ENCODE results near the gene LRRC15. TPM values are rescaled to one million over a fixed set of nuclear protein-coding genes. Genes with fewer than 3 reads are reported as not detected.

The LRRC15 gene
- total and polyA plus RNA-seq, 2 donors from 2014 or later = 0.09 to 0.63 TPM

DNA sequence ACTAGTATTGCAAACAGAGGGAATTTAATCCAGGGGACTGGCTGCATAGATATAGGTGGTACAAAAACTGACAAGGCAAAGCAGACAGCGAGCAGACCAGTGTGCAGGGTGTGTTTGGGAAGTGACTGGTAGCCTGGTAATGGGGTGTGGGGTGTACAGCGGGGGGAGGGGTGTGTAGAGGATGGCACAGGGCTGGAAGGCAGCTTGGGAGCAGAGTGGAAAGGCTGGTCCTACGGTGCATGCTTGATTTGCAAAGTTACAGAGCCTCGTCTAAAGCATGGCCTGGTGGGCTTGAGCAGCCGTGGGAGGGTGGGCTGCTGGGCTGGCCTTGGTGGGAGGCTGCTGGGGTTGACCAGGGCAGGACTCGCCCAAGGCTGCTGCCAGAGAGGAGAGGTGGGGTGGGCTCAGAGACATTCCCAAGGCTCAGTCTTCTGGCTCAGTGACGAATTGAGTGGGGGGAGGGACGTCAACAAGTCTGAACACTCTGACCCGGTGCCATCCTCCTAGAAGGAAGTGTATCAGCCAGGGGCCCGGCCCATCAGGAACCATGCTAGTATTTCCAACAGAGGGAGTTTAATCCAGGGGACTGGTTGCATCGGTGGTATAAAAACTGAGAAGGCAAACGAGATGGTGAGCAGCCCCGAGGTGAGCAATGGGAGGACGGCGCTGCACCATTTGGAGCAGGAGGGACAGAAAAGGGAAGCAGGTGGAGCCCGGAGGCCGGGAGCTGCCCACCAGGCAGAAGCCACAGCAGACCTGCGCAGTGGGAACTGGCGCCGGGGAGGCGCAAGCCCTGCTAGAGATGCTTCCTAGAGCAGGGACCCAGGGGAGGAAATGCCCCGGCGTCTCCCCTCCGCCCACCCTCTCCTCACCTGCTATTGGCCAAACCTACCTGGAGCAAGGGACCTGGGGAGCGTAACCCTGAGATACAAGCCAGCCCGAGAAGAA is 47.6 kb downstream of the LRRC15 start:
- FAIRE-seq (no peak), DNase-seq (peak in 4 of 5 donors; percentile 51 to 73 (median 62))
- intact Hi-C loops (cut with DNase I) = no loop called here

DNA sequence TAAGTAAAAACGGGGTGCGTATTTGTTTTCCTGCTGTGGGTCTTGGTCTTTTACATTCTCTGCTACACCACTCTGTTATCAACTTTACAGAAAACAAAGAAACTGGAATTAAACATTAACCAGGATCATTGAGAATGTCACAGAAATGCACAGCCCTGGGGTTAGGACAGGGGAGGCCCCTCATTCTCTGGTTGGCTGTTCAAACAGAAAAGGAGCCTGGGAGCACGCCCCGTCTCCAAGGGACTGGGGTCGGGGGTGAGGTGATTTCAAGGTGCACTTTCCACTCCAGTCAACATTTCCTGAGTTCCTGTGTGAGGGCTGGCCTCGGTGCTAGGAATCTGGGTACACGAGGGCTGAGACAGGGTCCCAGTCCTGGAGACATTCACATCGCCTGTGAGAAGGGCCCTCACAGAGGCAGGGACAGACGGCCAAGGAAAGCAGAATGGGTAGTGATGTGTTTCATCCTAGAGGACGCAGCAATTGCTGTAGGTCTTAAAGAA is 48.7 kb downstream of the LRRC15 start:
- TF ChIP-seq, protein P1, sequence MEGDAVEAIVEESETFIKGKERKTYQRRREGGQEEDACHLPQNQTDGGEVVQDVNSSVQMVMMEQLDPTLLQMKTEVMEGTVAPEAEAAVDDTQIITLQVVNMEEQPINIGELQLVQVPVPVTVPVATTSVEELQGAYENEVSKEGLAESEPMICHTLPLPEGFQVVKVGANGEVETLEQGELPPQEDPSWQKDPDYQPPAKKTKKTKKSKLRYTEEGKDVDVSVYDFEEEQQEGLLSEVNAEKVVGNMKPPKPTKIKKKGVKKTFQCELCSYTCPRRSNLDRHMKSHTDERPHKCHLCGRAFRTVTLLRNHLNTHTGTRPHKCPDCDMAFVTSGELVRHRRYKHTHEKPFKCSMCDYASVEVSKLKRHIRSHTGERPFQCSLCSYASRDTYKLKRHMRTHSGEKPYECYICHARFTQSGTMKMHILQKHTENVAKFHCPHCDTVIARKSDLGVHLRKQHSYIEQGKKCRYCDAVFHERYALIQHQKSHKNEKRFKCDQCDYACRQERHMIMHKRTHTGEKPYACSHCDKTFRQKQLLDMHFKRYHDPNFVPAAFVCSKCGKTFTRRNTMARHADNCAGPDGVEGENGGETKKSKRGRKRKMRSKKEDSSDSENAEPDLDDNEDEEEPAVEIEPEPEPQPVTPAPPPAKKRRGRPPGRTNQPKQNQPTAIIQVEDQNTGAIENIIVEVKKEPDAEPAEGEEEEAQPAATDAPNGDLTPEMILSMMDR (IDR thresholded peaks at IDR 0.05; ENCODE audit: borderline replicate concordance, extremely low read depth, insufficient read depth) = no peak
- FAIRE-seq = no peak
- Histone ChIP-seq H3K36me3 (ENCODE audit: control insufficient read depth in 2 of 3, insufficient read depth in 3 of 3, low read length in 3 of 3) (no peaks in the 10 kb centered on the region), H3K4me3 (ENCODE audit: low read length in 3 of 3) (no peak overlapping the region), H3K4me1 (ENCODE audit: control insufficient read depth in 2 of 3, insufficient read depth in 2 of 3, low read depth in 1 of 3, low read length in 3 of 3) (peaks cover 3 to 15% (median 5%) of the 10 kb centered on the region in 3 donors), H3K9ac (ENCODE audit: low read length in 3 of 3) (no peak overlapping the region), H3K27ac (ENCODE audit: low read depth in 2 of 2, low read length in 2 of 2) (no peak overlapping the region), H3K27me3 (ENCODE audit: control insufficient read depth, insufficient read depth, low read length) (no peaks in the 10 kb centered on the region), H3K9me3 (ENCODE audit: control insufficient read depth in 2 of 3, insufficient read depth in 1 of 3, low read length in 3 of 3) (peaks cover 2 to 3% (median 3%) of the 10 kb centered on the region in 3 donors)
- DNase-seq = peak in 2 of 5 donors; percentile 38 to 48
- intact Hi-C loops (cut with DNase I) = no loop called here

More for the DNA sequence above, 47.6 kb downstream of the LRRC15 start:
- Histone ChIP-seq H3K36me3 (ENCODE audit: control insufficient read depth in 2 of 3, insufficient read depth in 3 of 3, low read length in 3 of 3) (no peaks in the 10 kb centered on the region), H3K4me3 (ENCODE audit: low read length in 3 of 3) (no peak overlapping the region), H3K27me3 (ENCODE audit: control insufficient read depth, insufficient read depth, low read length) (peaks cover 3% of the 10 kb centered on the region), H3K9ac (ENCODE audit: low read length in 3 of 3) (no peak overlapping the region), H3K27ac (ENCODE audit: low read depth in 2 of 2, low read length in 2 of 2) (no peak overlapping the region), H3K4me1 (ENCODE audit: control insufficient read depth in 2 of 3, insufficient read depth in 2 of 3, low read depth in 1 of 3, low read length in 3 of 3) (peaks cover 5 to 11% (median 6%) of the 10 kb centered on the region in 3 donors), H3K9me3 (ENCODE audit: control insufficient read depth in 2 of 3, insufficient read depth in 1 of 3, low read length in 3 of 3) (peaks cover 2 to 9% (median 3%) of the 10 kb centered on the region in 3 donors)
- TF ChIP-seq, protein P1 (IDR thresholded peaks at IDR 0.05; ENCODE audit: borderline replicate concordance, extremely low read depth, insufficient read depth) = no peak

DNA sequence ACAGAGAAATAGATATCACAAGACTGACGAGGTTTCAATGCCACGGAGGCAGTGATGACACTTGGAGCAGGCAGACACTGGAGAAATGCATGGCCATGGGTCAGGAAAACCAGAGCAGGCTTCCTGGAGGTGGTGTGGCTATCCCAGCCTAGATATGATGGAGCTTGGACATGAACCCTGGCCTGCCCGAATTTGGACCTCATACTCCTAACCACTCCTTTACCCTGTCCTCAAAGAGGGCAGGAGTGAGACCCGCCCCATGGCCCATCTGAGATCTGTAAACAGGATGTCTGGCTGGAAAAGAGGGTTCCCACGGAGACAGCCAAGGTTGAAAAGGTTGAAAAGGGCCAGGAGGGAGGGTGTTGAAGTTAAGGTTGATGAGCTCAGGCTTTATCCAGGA is 49.4 kb downstream of the LRRC15 start:
- H3K27me3 ChIP-seq (ENCODE audit: control insufficient read depth, insufficient read depth, low read length) = no peaks in the 10 kb centered on the region
- DNase-seq = peak in 1 of 5 donors; percentile 29
- H3K36me3 ChIP-seq (ENCODE audit: control insufficient read depth in 2 of 3, insufficient read depth in 3 of 3, low read length in 3 of 3) = no peaks in the 10 kb centered on the region
- H3K4me1 ChIP-seq (ENCODE audit: control insufficient read depth in 2 of 3, insufficient read depth in 2 of 3, low read depth in 1 of 3, low read length in 3 of 3) = peaks cover 3 to 15% (median 5%) of the 10 kb centered on the region in 3 donors
- peaks cover 2 to 3% (median 3%) of the 10 kb centered on the region in 3 donors for H3K9me3 ChIP-seq (ENCODE audit: control insufficient read depth in 2 of 3, insufficient read depth in 1 of 3, low read length in 3 of 3)
- TF ChIP-seq, protein P1 (IDR thresholded peaks at IDR 0.05; ENCODE audit: borderline replicate concordance, extremely low read depth, insufficient read depth) = no peak
- H3K27ac ChIP-seq (ENCODE audit: low read depth in 2 of 2, low read length in 2 of 2) = no peak overlapping the region
- H3K4me3 ChIP-seq (ENCODE audit: low read length in 3 of 3) = no peak overlapping the region
- intact Hi-C loops (cut with DNase I) = no loop called here
- no peak for FAIRE-seq
- H3K9ac ChIP-seq (ENCODE audit: low read length in 3 of 3) = no peak overlapping the region
